ENCODE data around the gene FASTKD2.

The FASTKD2 gene

GRCh38 chr2:206765242-206766056, at the start of gene FASTKD2, which contains the start of gene MDH1B:
Gene FASTKD2, plus strand, starts transcription at chr2:206765606. Its CDS starts 1,088 bp downstream, at chr2:206766694.
Gene MDH1B, minus strand, starts transcription at chr2:206765328. Its CDS starts 57 bp downstream, at chr2:206765271.
- DNase-seq, result peak; percentile 80

- DNase-seq, result no peak
Observed at GRCh38 chr2:206716623-206717022, 48.8 kb upstream of the FASTKD2 start.

GRCh38 chr2:206718296-206718695, 47.1 kb upstream of the FASTKD2 start, which contains the start of gene DYTN:
Gene DYTN, minus strand, starts transcription at chr2:206718396. Its CDS starts 117 bp downstream, at chr2:206718279.
- no peak for DNase-seq

- DNase-seq, result no peak
Observed at GRCh38 chr2:206721256-206721920, 44.0 kb upstream of the FASTKD2 start.

- no peak for DNase-seq
Observed at GRCh38 chr2:206723288-206723687, 42.1 kb upstream of the FASTKD2 start.

- no peak for DNase-seq
Observed at GRCh38 chr2:206727287-206727686, 38.1 kb upstream of the FASTKD2 start.

- no peak for DNase-seq
Observed at GRCh38 chr2:206728277-206729199, 36.9 kb upstream of the FASTKD2 start.

GRCh38 chr2:206733341-206733740, 32.1 kb upstream of the FASTKD2 start:
- DNase-seq, result no peak

GRCh38 chr2:206736935-206737334, 28.5 kb upstream of the FASTKD2 start:
- no peak for DNase-seq

- DNase-seq, result no peak
Observed at GRCh38 chr2:206739271-206739670, 26.1 kb upstream of the FASTKD2 start.

- no peak for DNase-seq
Observed at GRCh38 chr2:206740800-206741199, 24.6 kb upstream of the FASTKD2 start.

GRCh38 chr2:206756816-206757215, 8.6 kb upstream of the FASTKD2 start:
- DNase-seq, result no peak

GRCh38 chr2:206764673-206765241, 649 bp upstream of the FASTKD2 start:
- no peak for DNase-seq

- DNase-seq, result no peak
Observed at GRCh38 chr2:206766057-206766930, 888 bp downstream of the FASTKD2 start.

GRCh38 chr2:206774871-206775270, 9.5 kb downstream of the FASTKD2 start:
- no peak for DNase-seq

- DNase-seq, result no peak
Observed at GRCh38 chr2:206776432-206776831, 11.0 kb downstream of the FASTKD2 start.

GRCh38 chr2:206780671-206781070, 15.3 kb downstream of the FASTKD2 start:
- DNase-seq, result no peak

- DNase-seq, result no peak
Observed at GRCh38 chr2:206783718-206784117, 18.3 kb downstream of the FASTKD2 start.

- DNase-seq, result no peak
Observed at GRCh38 chr2:206784559-206785353, 19.4 kb downstream of the FASTKD2 start.

GRCh38 chr2:206790311-206790935, 25.0 kb downstream of the FASTKD2 start:
- no peak for DNase-seq

Data from stimulated activated CD4-positive, alpha-beta T cell treated with anti-CD3 and anti-CD28 coated beads, Interleukin-4, amount 100 ng/mL, for 1 hour (primary cell).